22Rv1 (cell line): ENCODE measurements around the gene KIF2C.

Source experiments
- H3K27ac ChIP-seq: fragments of 450-650 bp; 2 replicates; pipeline ENCODE4 v1.5.1; 2017
- CTCF ChIP-seq: fragments of 450-650 bp; IDR thresholded peaks from 2 replicates; pipeline ENCODE4 v1.5.1; 2017; ENCODE audit warnings: mild to moderate bottlenecking
- ZFX ChIP-seq: fragments of 450-650 bp; IDR thresholded peaks from 2 replicates; pipeline ENCODE4 v1.6.1; 2017; ENCODE audit warnings: antibody characterized with exemption, borderline replicate concordance

KIF2C gene

DNA sequence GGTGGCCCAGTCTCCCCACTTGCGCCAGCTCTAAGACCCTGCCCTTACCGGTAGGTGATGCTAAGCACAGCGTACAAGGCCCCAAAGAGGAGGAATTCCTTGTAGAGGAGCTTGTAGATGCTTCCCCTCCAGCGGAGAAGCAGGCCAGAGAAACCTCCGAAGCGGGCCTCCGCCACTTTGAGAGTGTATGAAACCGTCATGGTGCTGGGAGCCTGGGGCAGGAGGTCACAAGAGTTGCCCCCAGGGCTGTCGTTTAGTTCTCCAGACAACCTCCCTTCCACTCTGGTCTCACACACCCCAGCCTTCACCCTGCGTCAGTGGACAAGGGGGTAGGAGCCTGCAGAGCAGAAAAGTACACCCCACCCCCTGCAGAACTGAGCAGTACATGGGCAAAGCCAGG lies 47.9 kb downstream of the KIF2C start:
- no peak for TF ChIP-seq ZFX
- TF ChIP-seq CTCF, result no peak
- no peak overlapping the region for H3K27ac ChIP-seq

GRCh38 chr1:44788120-44788860 lies 48.7 kb downstream of the KIF2C start, which contains the start of gene BEST4:
Gene BEST4 (minus strand): TSS chr1:44788170. CDS start chr1:44787705, 465 bp downstream.
- TF ChIP-seq ZFX (no peak), CTCF (no peak)
- H3K27ac ChIP-seq, result no peak within 1 kb of the TSS

DNA sequence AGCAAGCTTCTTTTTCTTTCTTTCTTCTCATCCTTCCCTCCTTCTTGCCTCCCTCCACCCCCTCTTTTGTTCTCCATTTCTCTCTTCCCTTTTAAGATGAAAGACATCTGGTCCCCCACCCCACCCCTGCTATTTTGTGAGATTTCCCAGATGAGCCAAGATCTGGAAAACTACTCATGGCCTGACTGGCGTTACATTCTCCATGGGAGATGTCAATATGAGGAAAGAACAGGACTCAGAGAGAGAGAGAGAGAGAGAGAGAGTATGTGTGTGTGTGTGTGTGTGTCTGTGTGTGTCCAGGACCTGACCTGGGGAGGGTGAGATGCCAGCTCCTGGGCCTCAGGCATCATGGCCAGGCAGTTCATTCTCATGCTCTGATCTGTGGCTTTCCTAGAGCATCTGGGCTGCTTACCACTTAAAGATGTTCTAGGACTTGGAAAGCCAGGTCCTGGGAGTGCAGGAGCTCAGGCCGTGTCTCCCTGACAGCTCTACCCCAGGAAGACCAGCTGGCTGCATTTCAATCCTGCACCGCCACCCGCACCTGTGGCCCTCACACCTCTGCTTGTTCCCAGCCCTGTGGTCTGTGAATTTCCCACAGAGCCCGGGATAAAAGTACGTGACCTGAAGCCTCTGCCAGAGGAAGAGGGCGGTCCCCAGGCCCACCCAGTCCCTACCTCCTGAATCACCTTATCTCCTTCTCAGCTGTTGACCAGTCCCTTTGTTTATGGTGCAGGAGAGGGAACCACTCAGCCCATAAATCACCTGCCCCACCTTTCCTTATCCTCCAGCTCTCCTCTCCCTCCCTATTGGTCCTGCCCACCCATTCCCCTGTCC lies 51.5 kb downstream of the KIF2C start:
- no peak overlapping the region for H3K27ac ChIP-seq
- no peak for TF ChIP-seq CTCF
- no peak for TF ChIP-seq ZFX

GRCh38 chr1:44792736-44793502 lies 53.3 kb downstream of the KIF2C start:
- TF ChIP-seq CTCF, result no peak
- no peak for TF ChIP-seq ZFX
- H3K27ac ChIP-seq, result peak overlapping the region; percentile 58

DNA sequence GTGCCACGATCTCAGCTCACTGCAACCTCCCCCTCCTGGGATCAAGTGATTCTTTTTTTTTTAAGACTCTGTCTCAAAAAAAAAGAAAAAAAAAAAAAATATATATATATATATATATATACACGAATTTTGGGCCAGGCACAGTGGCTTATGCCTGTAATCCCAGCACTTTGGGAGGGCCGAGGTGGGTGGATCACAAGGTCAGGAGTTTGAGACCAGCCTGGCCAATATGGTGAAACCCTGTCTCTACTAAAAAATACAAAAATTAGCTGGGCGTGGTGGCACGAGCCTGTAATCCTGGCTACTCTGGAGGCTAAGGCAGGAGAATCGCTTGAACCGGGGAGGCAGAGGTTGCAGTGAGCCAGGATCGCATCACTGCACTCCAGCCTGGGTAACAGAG lies 58.2 kb downstream of the KIF2C start:
- H3K27ac ChIP-seq, result peak overlapping the region; percentile 86

- TF ChIP-seq CTCF (no peak), ZFX (no peak)
- peak overlapping the region; percentile 86 for H3K27ac ChIP-seq
These were observed 59.1 kb downstream of the KIF2C start for GRCh38 chr1:44798481-44799365.
